Right ventricle myocardium superior (tissue), 1 donor: ENCODE results near the gene GOLPH3. TPM values are rescaled to one million over a fixed set of nuclear protein-coding genes. Genes with fewer than 3 reads are reported as not detected.
A peak's percentile ranks its signal among the peaks of the same experiment; 100 is the strongest.
"Not testable (repeated sequence)": the region's sequence is repeated elsewhere in the genome, so short reads cannot be mapped to it uniquely, and the experiment has no call there.

ENCODE experiments used
- ATAC-seq: fragments of 200-7000 bp; cut with Tn5 transposase; one replicate; pipeline ENCODE4 v1.9.1; 2020; ENCODE audit warnings: mild to moderate bottlenecking; ENCODE audit not compliant: poor library complexity
- DNase-seq: peaks from one replicate; pipeline ENCODE4 v3.0.0-alpha.2; 2020
- intact Hi-C: fragments of 100-400 bp; cut with DNase I; formaldehyde crosslinking; loops from one replicate; pipeline ENCODE4 v1.11.2; 2022
- total RNA-seq: library from RNA; stranded (reverse); fragmentation: NEBNext Ultra II Directional; extraction: Animal tissue kit (Norgen Biotek cat#: 25700); gene quantifications from one replicate; pipeline ENCODE4 v1.2.1, GENCODE V29; 2021
- donor health status: DM: no; HTN: yes; CAD: no; lungs with severe emphysema.

GOLPH3 gene
- total RNA-seq, 1 donor from 2014 or later = 35.9 TPM

DNA sequence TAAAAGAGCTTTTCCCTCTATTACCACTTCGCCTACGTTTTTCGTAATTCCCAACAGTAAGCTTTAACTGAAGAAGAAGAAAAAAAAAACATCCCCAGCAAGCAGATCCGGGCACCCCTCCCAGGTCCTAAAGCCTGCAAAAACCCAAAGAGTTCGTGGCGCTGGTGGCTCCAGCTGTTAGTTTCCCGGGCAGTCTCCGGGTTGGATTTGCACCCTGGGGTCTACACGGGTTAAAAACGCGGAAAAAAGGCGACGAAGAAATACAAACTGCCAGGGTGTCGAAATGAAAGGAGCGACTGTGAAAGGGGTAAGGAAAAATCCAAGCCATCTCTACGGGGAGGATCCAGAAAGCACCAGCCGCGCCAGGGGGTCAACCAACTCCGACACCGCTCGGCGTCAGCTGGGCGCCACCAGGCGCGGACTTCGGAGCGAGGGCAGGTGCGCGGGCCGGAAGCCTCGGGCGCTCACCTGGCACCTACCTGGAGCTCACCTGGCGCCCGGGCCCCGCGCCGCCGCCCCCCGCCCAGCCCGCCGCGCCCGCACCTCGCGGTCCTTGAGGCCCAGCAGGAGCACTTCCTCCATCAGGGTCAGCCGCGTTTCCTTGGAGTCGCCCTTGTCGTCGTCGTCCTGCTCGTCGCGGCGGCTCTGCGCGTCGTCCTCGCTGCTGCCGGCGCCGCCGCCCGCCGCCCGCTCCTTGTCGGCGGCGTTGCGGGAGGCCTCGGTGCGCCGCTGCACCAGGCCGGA is 680 bp downstream of the GOLPH3 start:
- DNase-seq = peak; percentile 71
- intact Hi-C loops = loop anchor here (5.0 kb wide), 1 partner anchor 71 kb away; no protein-coding TSS in a partner anchor

GRCh38 chr5:32172923-32173266 is 1.2 kb downstream of the GOLPH3 start:
- intact Hi-C loops = loop anchor here (5.0 kb wide), 1 partner anchor 71 kb away; no protein-coding TSS in a partner anchor
- DNase-seq (no peak), ATAC-seq (no peak)

More for the DNA sequence above, 680 bp downstream of the GOLPH3 start:
- peak; percentile 18 for ATAC-seq

DNA sequence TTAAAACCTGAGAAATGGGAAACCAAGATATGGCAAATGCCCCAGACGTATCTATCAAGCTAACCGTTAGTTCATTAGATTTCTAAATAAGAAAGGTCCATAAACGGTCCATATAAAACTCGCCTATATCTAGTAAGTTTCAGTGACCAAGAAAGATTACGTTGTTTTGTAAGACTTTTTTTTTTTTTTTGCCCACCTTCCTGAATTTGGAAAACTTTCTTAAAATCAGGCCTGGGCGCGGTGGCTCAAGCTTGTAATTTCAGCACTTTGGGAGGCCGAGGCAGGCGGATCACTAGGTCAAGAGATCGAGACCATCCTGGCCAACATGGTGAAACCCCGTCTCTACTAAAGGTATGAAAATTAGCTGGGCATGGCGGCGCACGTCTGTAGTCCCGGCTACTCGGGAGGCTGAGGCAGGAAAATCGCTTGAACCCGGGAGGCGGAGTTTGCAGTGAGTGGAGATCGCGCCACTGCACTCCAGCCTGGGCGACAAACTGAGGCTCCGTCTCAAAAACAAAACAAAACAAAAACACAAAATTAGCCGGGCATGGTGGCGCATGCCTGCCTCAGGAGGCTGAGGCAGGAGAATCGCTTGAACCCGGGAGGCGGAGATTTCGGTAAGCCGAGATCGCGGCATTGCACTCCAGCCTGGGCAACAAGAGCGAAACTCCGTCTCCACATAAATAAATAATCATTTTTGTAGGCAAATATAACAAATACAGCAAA is 1.8 kb downstream of the GOLPH3 start:
- intact Hi-C loops = loop anchor here (5.0 kb wide), 1 partner anchor 70 kb away; no protein-coding TSS in a partner anchor
- DNase-seq = peak; percentile 51
- ATAC-seq = not testable (repeated sequence)

DNA sequence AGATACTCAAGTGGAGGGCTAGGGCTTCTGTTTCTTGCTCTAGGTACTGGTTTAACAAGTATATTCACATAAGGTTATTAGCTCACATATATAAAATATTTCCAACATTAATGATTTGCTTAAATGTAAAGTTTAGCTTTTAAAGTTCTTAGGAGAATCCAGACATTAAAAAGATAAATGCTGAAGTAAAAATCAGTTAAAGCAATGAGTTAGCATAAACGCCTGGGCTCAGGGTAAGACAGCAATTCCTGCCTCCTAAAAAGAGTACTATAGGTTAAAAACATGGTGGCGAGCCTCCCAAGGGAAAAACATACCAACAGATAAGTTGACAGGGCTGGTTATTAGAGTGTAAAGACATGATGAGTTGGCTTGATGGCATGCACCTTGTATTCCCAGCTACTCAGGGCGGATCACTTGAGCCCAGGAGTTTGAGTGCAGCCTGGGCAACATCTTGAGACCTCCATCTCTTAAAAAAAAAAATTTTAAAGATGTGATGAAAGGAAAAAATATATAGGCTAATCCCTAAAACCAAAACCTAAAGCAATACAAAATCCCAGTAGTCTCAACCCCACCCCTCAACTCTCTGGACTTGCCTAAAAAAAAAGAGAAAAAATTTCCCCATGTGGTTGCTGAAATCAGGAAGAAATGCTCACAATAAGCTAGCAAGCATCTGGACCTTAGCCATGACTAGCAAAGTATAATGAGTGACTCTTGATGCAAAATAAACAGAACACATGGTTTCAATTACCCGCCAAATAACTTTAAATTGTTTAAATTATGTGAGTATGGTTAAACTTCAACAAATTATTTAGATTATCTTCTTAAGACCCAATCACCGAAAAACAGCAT is 3.6 kb downstream of the GOLPH3 start:
- intact Hi-C loops = loop anchor here (5.0 kb wide), 1 partner anchor 68 kb away; no protein-coding TSS in a partner anchor
- DNase-seq (no peak), ATAC-seq (no peak)

DNA sequence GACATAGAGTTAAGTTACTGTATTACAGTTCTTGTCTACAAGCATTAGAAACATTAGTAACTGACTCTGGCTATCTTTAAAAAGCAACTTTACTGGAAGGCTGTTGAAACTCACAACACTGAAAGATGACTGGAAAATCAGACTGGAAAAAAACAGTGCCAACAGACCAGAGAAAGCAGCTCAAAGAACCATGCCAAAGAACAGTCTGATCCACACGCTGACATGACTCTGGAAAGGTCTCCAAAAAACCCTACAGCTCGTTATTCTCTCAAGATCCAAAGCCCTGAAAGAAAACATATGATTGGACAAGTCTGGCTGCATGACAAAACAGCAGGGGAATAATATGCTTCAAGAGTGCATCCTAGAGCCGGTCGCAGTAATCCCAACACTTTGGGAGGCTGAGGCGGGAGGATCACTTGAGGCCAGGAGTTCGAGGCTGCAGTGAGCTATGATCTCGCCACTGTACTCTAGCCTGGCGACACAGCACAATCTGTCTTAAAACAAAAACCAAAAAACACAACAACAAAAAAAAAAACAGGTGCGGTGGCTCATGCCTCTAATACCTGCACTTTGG is 5.6 kb downstream of the GOLPH3 start:
- intact Hi-C loops = no loop called here
- no peak for DNase-seq
- ATAC-seq = peak; percentile 74

DNA sequence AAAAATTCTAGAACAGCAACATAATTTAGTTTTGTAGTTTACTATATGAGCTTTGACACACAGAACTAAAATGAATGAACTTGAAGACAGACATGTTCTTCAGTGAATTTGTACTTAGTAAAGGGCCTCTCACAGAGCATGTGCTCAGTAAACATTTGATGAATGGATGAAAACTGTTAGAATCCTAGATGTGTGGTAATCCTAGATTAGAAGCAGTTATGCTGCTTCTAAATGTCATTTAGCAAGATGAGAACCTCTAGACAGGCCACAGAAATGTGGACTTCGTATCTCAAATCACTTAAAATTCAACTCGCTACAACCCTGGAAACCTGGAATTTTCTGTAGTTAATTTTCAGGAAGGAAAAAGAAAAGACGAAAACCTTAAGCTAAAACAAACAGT is 8.5 kb downstream of the GOLPH3 start:
- intact Hi-C loops = no loop called here
- ATAC-seq (no peak), DNase-seq (no peak)

- intact Hi-C loops = no loop called here
- ATAC-seq (no peak), DNase-seq (no peak)
Observed at GRCh38 chr5:32163785-32164184, 10.3 kb downstream of the GOLPH3 start.

GRCh38 chr5:32163053-32163452 is 11.1 kb downstream of the GOLPH3 start:
- intact Hi-C loops = no loop called here
- ATAC-seq (no peak), DNase-seq (no peak)

GRCh38 chr5:32160228-32160627 is 13.9 kb downstream of the GOLPH3 start:
- intact Hi-C loops = no loop called here
- DNase-seq (no peak), ATAC-seq (no peak)

DNA sequence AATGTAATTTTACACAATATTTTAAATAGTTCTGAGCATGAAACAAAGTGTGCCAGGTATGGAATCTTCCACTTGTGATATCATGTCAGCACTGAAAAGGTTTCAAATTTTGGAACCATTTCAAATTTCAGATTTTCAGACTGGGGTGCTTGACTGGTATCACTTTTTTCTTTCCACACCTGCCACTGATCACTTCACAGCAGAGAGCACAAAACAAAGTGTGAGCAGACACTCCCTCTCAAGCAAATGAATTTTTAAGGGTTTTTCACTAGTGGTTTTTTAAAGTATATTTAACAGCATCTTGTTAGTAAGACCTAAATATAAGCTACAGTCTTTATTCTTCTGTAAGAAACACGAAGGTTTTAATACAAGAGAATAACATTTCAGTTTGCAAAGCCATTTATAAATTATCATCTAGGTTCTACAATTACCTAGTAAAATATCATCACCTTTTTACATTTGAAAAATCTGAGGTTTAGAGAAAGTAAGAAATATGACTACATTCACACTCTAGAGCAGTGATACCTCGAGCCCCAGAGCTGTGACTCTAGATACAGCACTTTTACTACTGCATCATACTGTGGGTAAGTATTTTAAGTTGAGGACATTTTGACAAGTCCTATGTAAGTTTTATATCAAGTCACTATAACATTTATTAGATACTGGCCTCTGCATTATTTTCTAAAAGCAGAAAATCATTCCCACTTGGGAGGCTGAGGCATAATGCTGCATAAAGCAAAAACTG is 14.6 kb downstream of the GOLPH3 start:
- ATAC-seq = peak; percentile 19
- intact Hi-C loops = no loop called here
- DNase-seq = no peak

DNA sequence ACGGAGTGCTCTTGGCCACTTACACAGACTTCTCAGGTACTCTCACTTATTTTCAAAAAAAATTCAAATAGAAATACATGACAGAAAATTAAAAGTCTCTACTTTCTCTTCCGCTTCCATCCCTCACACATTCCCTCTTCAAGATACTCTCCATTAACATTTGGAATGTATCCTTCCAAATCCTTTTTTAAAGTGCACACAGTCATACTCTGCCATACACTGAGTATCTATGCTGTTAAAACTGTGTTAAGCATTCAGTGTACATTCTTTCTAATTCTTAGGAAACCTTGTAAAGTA is 15.5 kb downstream of the GOLPH3 start:
- DNase-seq (no peak), ATAC-seq (peak; percentile 16)
- intact Hi-C loops = no loop called here

DNA sequence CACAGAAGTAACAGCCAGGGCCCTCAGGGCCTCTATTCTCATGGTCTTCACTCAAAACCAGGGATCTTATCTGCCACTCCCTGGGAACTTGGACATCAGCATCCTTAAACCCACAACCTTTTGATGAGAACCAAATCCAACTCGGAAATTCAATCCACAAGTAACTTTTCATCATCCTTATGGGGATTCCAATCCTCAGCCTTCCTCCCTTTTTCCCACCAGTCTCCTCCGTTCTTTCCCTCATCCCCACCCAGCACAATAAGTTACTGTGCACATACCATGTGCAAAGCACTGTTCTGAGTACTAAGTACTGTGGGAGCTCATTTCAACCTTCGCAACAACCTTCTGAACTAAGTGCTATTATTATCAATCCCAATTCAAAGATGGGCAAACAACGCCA is 17.0 kb downstream of the GOLPH3 start:
- ATAC-seq = no peak
- intact Hi-C loops = no loop called here
- no peak for DNase-seq

GRCh38 chr5:32156635-32157034 is 17.5 kb downstream of the GOLPH3 start:
- intact Hi-C loops = no loop called here
- no peak for DNase-seq
- ATAC-seq = no peak

DNA sequence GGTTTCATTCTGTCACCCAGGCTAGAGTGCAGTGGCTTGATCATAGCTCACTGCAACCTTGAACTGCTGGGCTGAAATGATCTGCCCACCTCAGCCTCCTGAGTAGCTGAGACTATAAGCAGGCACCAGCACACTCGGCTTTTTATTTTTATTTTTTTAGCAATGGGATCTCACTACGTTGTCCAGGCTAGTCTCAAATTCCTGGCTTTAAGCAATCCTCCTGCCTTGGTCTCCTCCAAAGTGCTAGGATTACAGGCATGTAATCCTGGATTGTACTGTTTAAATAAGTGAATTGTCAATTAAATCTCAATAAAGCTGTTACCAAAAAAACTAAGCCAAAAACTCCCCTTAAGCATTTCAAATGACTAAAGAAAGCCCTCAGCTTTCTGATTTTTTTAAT is 18.9 kb downstream of the GOLPH3 start:
- intact Hi-C loops = no loop called here
- DNase-seq (no peak), ATAC-seq (no peak)

DNA sequence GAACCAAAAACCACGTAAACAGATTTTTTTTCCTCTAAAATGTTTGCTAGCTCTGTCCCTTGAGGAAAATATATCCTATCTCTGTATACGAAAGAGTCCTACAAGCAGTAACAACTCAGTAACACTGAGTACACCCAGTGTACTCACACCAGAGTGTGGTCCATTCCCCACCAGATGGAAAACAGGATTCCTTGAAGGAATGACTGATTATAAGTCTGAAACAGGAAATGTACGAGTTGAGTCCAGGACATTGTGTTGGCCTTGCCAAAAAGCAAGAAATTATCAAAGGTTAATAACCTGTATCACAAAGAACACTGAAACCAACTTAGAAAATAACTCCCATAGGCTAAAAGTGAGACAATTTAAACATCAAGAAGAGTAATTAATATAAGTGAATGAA is 20.4 kb downstream of the GOLPH3 start:
- ATAC-seq (peak; percentile 37), DNase-seq (no peak)
- intact Hi-C loops = no loop called here

- no peak for DNase-seq
- intact Hi-C loops = no loop called here
- ATAC-seq = peak; percentile 50
Observed at GRCh38 chr5:32151198-32151597, 22.9 kb downstream of the GOLPH3 start.

- ATAC-seq (no peak), DNase-seq (no peak)
- intact Hi-C loops = no loop called here
Observed at GRCh38 chr5:32150366-32150765, 23.8 kb downstream of the GOLPH3 start.

GRCh38 chr5:32147959-32148358 is 26.2 kb downstream of the GOLPH3 start:
- ATAC-seq = no peak
- intact Hi-C loops = no loop called here
- DNase-seq = no peak
